Measurements from ENCODE around the gene PPFIBP2. TPM values are rescaled to one million over a fixed set of nuclear protein-coding genes. Genes with fewer than 3 reads are reported as not detected.

The PPFIBP2 gene
- total and polyA plus RNA-seq, 11 donors = 10.5 to 31.1 (median 20.8) TPM

DNA sequence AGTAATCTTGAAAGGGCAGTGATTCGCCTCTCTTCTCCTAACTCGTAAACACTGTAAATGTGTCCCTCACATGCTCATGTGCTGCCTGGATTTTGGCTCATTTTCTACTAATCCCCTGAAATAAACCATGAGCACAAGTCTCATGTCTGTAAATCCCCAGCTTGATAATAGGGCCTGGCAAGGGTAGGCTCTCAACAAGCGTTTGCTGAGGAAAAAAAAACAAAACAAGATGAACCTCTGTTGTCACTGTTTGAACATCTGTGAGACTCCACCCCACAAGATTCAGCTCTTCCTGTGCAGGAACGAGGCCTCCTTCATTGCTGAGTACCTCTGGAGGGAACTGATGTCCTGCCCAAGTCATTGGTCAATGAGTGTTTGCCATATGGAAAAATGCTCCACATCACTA is 164.0 kb downstream of the PPFIBP2 start:
- no peak for TF ChIP-seq POLR2A (IDR thresholded peaks at IDR 0.05)
- TF ChIP-seq, protein P1, sequence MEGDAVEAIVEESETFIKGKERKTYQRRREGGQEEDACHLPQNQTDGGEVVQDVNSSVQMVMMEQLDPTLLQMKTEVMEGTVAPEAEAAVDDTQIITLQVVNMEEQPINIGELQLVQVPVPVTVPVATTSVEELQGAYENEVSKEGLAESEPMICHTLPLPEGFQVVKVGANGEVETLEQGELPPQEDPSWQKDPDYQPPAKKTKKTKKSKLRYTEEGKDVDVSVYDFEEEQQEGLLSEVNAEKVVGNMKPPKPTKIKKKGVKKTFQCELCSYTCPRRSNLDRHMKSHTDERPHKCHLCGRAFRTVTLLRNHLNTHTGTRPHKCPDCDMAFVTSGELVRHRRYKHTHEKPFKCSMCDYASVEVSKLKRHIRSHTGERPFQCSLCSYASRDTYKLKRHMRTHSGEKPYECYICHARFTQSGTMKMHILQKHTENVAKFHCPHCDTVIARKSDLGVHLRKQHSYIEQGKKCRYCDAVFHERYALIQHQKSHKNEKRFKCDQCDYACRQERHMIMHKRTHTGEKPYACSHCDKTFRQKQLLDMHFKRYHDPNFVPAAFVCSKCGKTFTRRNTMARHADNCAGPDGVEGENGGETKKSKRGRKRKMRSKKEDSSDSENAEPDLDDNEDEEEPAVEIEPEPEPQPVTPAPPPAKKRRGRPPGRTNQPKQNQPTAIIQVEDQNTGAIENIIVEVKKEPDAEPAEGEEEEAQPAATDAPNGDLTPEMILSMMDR (IDR thresholded peaks at IDR 0.05) = no peak
- intact Hi-C loops (cut with DNase I) = no loop called here
- DNase-seq (no peak), ATAC-seq (no peak)
- no peak overlapping the region for H3K27ac ChIP-seq
- H3K4me3 ChIP-seq = no peak overlapping the region
- H3K9me3 ChIP-seq = no peaks in the 10 kb centered on the region
- H3K4me1 ChIP-seq = peaks cover 0 to 18% (median 8%) of the 10 kb centered on the region in 12 donors
- no peaks in the 10 kb centered on the region for H3K36me3 ChIP-seq
- H3K27me3 ChIP-seq = peaks cover 0 to 28% (median 16%) of the 10 kb centered on the region in 9 donors
- 51 to 64% (median 56%) methylated on average over 4 of the region's 4 CpGs for WGBS, 4 donors

- Histone ChIP-seq H3K27ac (no peak overlapping the region), H3K27me3 (peaks cover 0 to 8% (median 0%) of the 10 kb centered on the region in 9 donors), H3K9me3 (no peaks in the 10 kb centered on the region), H3K36me3 (no peaks in the 10 kb centered on the region), H3K4me3 (no peak overlapping the region), H3K4me1 (no peaks in the 10 kb centered on the region)
- intact Hi-C loops (cut with DNase I) = no loop called here
- DNase-seq (no peak), ATAC-seq (no peak)
- 85 to 94% (median 90%) methylated on average over 2 of the region's 2 CpGs for WGBS, 4 donors
- no peak for TF ChIP-seq POLR2A (IDR thresholded peaks at IDR 0.05)
- TF ChIP-seq, protein P1 (IDR thresholded peaks at IDR 0.05) = no peak
These were observed 169.8 kb downstream of the PPFIBP2 start for GRCh38 chr11:7683571-7683970.

GRCh38 chr11:7686761-7687160 is 173.0 kb downstream of the PPFIBP2 start:
- ATAC-seq = no peak

GRCh38 chr11:7687386-7687785 is 173.6 kb downstream of the PPFIBP2 start:
- no peak overlapping the region for H3K4me3 ChIP-seq
- 93 to 97% (median 96%) methylated on average over 1 of the region's 1 CpG for WGBS, 4 donors
- H3K4me1 ChIP-seq = no peaks in the 10 kb centered on the region
- DNase-seq (no peak), ATAC-seq (no peak)
- intact Hi-C loops (cut with DNase I) = loop anchor here in 3 of 10 donors (5.0 kb wide), 2 partner anchors 115 to 590 kb away; no protein-coding TSS in a partner anchor
- H3K9me3 ChIP-seq = no peaks in the 10 kb centered on the region
- TF ChIP-seq, protein P1 (IDR thresholded peaks at IDR 0.05) = no peak
- no peak overlapping the region for H3K27ac ChIP-seq
- no peaks in the 10 kb centered on the region for H3K36me3 ChIP-seq
- peaks cover 0 to 10% (median 0%) of the 10 kb centered on the region in 9 donors for H3K27me3 ChIP-seq

More at GRCh38 chr11:7686761-7687160, 173.0 kb downstream of the PPFIBP2 start:
- Histone ChIP-seq H3K27me3 (peaks cover 0 to 7% (median 0%) of the 10 kb centered on the region in 9 donors), H3K4me1 (no peaks in the 10 kb centered on the region), H3K4me3 (no peak overlapping the region), H3K36me3 (no peaks in the 10 kb centered on the region), H3K27ac (no peak overlapping the region), H3K9me3 (no peaks in the 10 kb centered on the region)
- 84 to 91% (median 86%) methylated on average over 4 of the region's 4 CpGs for WGBS, 4 donors
- intact Hi-C loops (cut with DNase I) = loop anchor here in 3 of 10 donors (5.0 kb wide), 2 partner anchors 114 to 589 kb away; no protein-coding TSS in a partner anchor
- DNase-seq = no peak
- TF ChIP-seq, protein P1 (IDR thresholded peaks at IDR 0.05) = no peak
